ENCODE data around the gene TIGD2.

Gene TIGD2

GRCh38 chr4:89162496-89162895, 51.2 kb downstream of the TIGD2 start:
- H3K27me3 ChIP-seq (ENCODE audit: insufficient read depth, low read length) = no peaks in the 10 kb centered on the region
- H3K9ac ChIP-seq (ENCODE audit: low read depth, low read length) = no peak overlapping the region
- H3K36me3 ChIP-seq (ENCODE audit: insufficient read depth, low read length) = no peaks in the 10 kb centered on the region
- no peak overlapping the region for H3K27ac ChIP-seq (ENCODE audit: low read depth, low read length)
- WGBS = 94% methylated on average over 3 of the region's 3 CpGs
- no peak overlapping the region for H3K4me3 ChIP-seq (ENCODE audit: low read length)
- H3K4me1 ChIP-seq (ENCODE audit: insufficient read depth, low read length) = no peaks in the 10 kb centered on the region; the same call in 1 of the 2 replicates
- no peaks in the 10 kb centered on the region for H3K9me3 ChIP-seq (ENCODE audit: insufficient read depth, low read depth, low read length)

DNA sequence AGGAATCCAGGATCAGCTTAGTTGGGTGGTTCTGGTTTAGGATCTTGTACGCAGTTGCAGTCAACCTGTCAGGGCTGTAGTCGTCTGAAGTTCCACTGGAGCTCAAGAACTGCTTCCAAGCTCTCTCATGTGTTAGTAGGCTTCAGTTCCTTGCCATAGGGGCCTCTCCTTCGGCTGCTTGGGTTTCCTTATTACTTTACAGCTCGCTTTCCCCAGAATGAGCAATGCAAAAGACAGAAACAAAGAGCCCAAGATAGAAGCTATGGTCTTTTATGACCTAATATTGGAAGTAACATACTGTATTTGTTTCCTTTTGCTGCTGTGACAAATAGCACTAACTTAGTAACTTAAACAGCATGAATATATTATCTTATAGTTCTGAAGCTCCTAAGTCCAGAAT, 51.7 kb downstream of the TIGD2 start:
- Histone ChIP-seq H3K27ac (ENCODE audit: low read depth, low read length) (no peak overlapping the region), H3K9me3 (ENCODE audit: insufficient read depth, low read depth, low read length) (no peaks in the 10 kb centered on the region), H3K27me3 (ENCODE audit: insufficient read depth, low read length) (no peaks in the 10 kb centered on the region), H3K4me1 (ENCODE audit: insufficient read depth, low read length) (no peaks in the 10 kb centered on the region; the same call in 1 of the 2 replicates), H3K36me3 (ENCODE audit: insufficient read depth, low read length) (no peaks in the 10 kb centered on the region), H3K4me3 (ENCODE audit: low read length) (no peak overlapping the region), H3K9ac (ENCODE audit: low read depth, low read length) (no peak overlapping the region)
- WGBS = 97% methylated on average over 4 of the region's 4 CpGs

DNA sequence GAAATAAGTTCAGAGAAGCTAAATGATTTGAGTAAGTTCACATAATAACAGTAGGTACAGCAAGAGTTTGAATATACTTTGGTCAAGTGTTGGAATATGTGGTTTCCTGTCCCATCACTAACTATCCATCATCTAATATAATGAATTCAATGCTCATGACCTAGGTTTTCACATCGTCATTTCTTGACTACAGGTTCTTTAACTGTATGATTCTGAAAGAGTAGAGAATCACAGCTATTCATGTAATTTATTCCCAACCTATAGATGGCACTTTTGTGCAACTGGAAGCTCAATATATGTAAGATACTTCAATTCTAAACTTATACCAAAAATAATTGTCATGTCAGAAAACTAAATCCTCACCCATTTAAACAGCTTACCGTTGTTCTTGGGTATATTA, 53.1 kb downstream of the TIGD2 start:
- H3K9me3 ChIP-seq (ENCODE audit: insufficient read depth, low read depth, low read length) = no peaks in the 10 kb centered on the region
- 100% methylated on average over 1 of the region's 2 CpGs for WGBS
- no peak overlapping the region for H3K4me3 ChIP-seq (ENCODE audit: low read length)
- H3K27me3 ChIP-seq (ENCODE audit: insufficient read depth, low read length) = no peaks in the 10 kb centered on the region
- H3K27ac ChIP-seq (ENCODE audit: low read depth, low read length) = no peak overlapping the region
- H3K36me3 ChIP-seq (ENCODE audit: insufficient read depth, low read length) = no peaks in the 10 kb centered on the region
- no peak overlapping the region for H3K9ac ChIP-seq (ENCODE audit: low read depth, low read length)
- no peaks in the 10 kb centered on the region; the same call in 1 of the 2 replicates for H3K4me1 ChIP-seq (ENCODE audit: insufficient read depth, low read length)
